Parathyroid adenoma (tissue), 2 donors: Measurements from ENCODE around the gene REV1.
"Not testable (repeated sequence)": the region's sequence is repeated elsewhere in the genome, so short reads cannot be mapped to it uniquely, and the experiment has no call there.

Experiments
- H2AFZ ChIP-seq: fragments of 300-600 bp; sonication (generic); one replicate; pipeline ENCODE4 v1.7.0; 2017; ENCODE audit warnings: antibody characterized with exemption, mild to moderate bottlenecking
- H3K27ac ChIP-seq: fragments of 300-600 bp; sonication (generic); one replicate; pipeline ENCODE4 v1.7.0; 2017
- H3K27me3 ChIP-seq: fragments of 300-600 bp; sonication (generic); one replicate; pipeline ENCODE4 v1.7.0; 2017; ENCODE audit warnings: low read length; ENCODE audit not compliant: control insufficient read depth, insufficient read depth
- H3K36me3 ChIP-seq: fragments of 300-600 bp; sonication (generic); one replicate; pipeline ENCODE4 v1.7.0; 2017; ENCODE audit warnings: low read length; ENCODE audit not compliant: control insufficient read depth, insufficient read depth
- H3K4me1 ChIP-seq: fragments of 300-600 bp; sonication (generic); one replicate; pipeline ENCODE4 v1.7.0; 2017; ENCODE audit warnings: control low read depth
- H3K4me2 ChIP-seq: fragments of 300-600 bp; sonication (generic); one replicate; pipeline ENCODE4 v1.7.0; 2017; ENCODE audit warnings: low read length
- H3K4me3 ChIP-seq: fragments of 300-600 bp; sonication (generic); one replicate; pipeline ENCODE4 v1.7.0; 2017; ENCODE audit warnings: low read depth, low read length
- H3K79me2 ChIP-seq: fragments of 300-600 bp; sonication (generic); one replicate; pipeline ENCODE4 v1.7.0; 2017; ENCODE audit warnings: control low read depth
- H3K9ac ChIP-seq: fragments of 300-600 bp; sonication (generic); one replicate; pipeline ENCODE4 v1.7.0; 2017; ENCODE audit warnings: mild to moderate bottlenecking
- H3K9me3 ChIP-seq: fragments of 300-600 bp; sonication (generic); one replicate; pipeline ENCODE4 v1.7.0; 2017; ENCODE audit warnings: low read length; ENCODE audit not compliant: control insufficient read depth
- TF ChIP-seq, protein P1 (sequence below): fragments of 300-600 bp; sonication (generic); IDR thresholded peaks from one replicate; pipeline ENCODE4 v1.7.0; 2017; ENCODE audit warnings: antibody characterized with exemption, mild to moderate bottlenecking
- donor health status: primary hyperparathyroidism.

REV1 gene

DNA sequence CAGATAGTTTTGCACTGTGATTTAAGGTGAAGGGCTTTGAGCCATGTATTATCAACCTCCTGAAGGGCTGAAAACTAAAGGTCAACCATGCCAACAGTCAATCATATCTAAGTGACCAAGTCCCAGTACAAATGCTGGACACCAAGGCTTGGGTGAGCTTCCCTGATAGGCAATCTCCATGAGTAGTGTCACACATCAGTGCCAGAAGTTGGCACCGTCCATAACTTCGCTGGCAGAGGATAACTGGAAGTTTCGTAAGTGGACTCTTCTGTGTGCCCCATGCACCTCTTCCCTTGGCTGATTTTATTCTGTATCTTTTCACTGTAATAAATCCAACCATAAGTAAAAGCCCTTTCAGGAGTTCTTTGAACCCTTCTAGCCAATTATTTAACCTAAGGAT, 13.2 kb downstream of the REV1 start:
- Histone ChIP-seq H3K27ac (no peak overlapping the region), H3K4me1 (peaks cover 10% of the 10 kb centered on the region), H3K79me2 (peaks cover 61% of the 10 kb centered on the region), H2AFZ (no peak overlapping the region), H3K9me3 (no peaks in the 10 kb centered on the region), H3K4me2 (no peak overlapping the region), H3K27me3 (no peaks in the 10 kb centered on the region), H3K4me3 (no peak overlapping the region), H3K36me3 (no peaks in the 10 kb centered on the region), H3K9ac (no peak overlapping the region)
- TF ChIP-seq, protein P1, sequence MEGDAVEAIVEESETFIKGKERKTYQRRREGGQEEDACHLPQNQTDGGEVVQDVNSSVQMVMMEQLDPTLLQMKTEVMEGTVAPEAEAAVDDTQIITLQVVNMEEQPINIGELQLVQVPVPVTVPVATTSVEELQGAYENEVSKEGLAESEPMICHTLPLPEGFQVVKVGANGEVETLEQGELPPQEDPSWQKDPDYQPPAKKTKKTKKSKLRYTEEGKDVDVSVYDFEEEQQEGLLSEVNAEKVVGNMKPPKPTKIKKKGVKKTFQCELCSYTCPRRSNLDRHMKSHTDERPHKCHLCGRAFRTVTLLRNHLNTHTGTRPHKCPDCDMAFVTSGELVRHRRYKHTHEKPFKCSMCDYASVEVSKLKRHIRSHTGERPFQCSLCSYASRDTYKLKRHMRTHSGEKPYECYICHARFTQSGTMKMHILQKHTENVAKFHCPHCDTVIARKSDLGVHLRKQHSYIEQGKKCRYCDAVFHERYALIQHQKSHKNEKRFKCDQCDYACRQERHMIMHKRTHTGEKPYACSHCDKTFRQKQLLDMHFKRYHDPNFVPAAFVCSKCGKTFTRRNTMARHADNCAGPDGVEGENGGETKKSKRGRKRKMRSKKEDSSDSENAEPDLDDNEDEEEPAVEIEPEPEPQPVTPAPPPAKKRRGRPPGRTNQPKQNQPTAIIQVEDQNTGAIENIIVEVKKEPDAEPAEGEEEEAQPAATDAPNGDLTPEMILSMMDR: no peak

DNA sequence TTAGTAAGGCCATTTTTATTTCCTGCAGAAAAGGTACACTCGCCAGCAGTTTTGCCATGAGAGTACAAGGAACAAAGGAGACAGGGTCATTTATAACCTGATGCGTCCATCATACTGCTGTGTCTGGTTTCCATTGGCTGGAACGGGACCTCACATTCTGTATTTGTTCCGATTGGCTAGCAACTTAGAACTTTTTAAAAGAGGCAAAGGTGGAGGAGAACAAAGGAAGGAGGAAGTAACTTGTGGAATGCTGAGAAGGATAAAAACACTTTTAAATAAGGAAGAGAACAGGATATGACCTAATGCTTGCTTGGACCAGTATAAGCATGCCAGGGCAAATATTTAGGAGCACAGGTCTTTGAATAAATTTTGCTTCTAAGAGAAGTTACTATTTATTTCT, 14.7 kb downstream of the REV1 start:
- H3K4me2 ChIP-seq, H3K4me1 ChIP-seq, H3K27ac ChIP-seq, H3K27me3 ChIP-seq, H2AFZ ChIP-seq, H3K9me3 ChIP-seq, H3K9ac ChIP-seq, H3K36me3 ChIP-seq, H3K4me3 ChIP-seq: not testable (repeated sequence)
- H3K79me2 ChIP-seq: peaks cover 70% of the 10 kb centered on the region

DNA sequence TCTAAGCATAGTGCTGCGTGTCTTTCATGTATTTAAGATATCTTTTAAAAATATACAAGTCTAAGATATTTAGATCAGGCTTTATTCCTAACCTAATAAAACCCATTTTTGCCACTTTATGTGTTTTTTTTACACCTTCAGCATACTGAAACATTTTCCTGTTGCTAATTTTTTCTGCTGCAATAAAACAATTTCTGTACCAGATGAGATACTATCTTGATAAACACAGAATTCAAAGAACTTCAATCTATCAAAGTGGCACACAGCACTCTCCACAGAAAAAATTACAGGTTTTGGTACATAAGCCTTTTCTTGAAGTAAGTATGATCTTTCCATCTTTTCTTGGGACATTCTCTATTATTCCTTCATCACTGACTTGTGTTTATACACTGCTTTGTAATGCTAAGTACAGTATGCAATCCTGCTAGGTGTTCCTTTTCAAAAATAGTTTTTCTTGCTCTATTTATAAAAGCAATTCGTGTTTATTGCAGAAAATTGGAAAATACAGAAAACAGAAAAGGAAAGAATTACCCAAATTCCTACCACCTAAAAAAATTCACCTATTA, 16.2 kb downstream of the REV1 start:
- Histone ChIP-seq H3K27ac (no peak overlapping the region), H3K4me1 (peaks cover 13% of the 10 kb centered on the region), H3K4me3 (no peak overlapping the region)

DNA sequence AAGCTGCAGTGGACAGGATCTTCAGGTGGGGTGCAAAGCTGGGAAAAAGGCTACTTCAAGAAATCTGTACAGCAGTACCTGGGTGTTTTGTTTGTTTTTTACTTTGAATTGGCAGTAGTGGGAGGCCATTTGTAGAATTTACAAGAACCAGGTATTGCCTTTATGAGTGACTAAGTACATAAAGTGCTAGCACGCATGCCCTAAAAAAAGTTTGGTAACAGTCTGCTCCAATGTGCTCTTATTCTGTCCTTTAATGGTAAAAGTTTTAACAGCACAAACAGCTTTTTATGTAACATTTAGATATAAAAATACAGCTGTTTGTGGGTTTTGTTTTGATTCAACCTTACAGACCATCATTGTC, 17.2 kb downstream of the REV1 start:
- peaks cover 12% of the 10 kb centered on the region for H3K4me1 ChIP-seq
- H3K27ac ChIP-seq: no peak overlapping the region
- no peaks in the 10 kb centered on the region for H3K9me3 ChIP-seq
- no peaks in the 10 kb centered on the region for H3K36me3 ChIP-seq
- H3K4me3 ChIP-seq: no peak overlapping the region
- H3K4me2 ChIP-seq: no peak overlapping the region
- no peak overlapping the region for H2AFZ ChIP-seq
- no peak overlapping the region for H3K9ac ChIP-seq
- peaks cover 55% of the 10 kb centered on the region for H3K79me2 ChIP-seq
- TF ChIP-seq, protein P1: no peak
- H3K27me3 ChIP-seq: no peaks in the 10 kb centered on the region

More for the DNA sequence above, 16.2 kb downstream of the REV1 start:
- peaks cover 64% of the 10 kb centered on the region for H3K79me2 ChIP-seq
- H3K36me3 ChIP-seq: no peaks in the 10 kb centered on the region
- TF ChIP-seq, protein P1: no peak
- H3K27me3 ChIP-seq: no peaks in the 10 kb centered on the region
- H3K9me3 ChIP-seq: no peaks in the 10 kb centered on the region
- no peak overlapping the region for H3K9ac ChIP-seq
- no peak overlapping the region for H3K4me2 ChIP-seq
- H2AFZ ChIP-seq: no peak overlapping the region

DNA sequence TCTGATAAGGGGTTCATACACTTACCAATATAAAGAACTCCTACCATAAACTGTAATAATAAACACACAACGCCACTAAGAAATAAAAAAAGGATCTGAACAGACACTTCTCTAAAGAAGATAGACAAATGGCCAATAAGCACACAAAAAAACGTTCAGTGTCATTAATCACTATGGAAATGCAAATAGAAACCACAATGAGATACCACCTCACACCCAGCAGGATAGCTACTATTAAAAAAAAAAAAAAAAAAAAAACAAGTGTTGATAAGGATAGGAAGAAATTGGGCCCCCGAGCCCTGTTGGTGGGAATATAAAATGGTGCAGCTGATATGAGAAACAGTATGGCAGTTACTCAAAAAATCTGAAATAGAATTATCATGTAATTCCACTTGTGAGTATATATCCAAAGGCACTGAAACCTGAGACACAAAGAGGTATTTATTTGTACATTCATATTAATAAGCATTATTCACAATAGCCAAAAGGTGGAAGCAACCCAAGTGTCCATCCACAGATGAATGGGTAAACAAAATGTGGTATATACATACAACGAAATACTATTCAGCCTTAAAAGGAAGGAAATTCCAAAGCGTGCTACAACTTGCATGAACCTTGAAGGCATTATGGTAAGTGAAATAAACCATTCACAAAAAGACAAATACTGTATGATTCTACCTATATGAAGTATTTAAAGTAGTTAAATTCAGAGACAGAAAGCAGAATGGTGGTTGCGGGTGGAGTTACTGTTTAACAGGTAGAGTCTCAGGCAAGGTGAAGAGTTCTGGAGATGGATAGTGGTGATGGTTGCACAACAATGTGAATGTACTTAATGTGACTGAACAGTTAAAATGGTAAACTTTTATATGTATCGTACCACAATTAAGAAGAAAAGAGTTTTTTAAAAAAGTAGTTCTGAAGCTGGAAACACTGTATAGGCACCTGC, 17.9 kb downstream of the REV1 start:
- Histone ChIP-seq H2AFZ (no peak overlapping the region), H3K4me2 (no peak overlapping the region), H3K79me2 (peaks cover 53% of the 10 kb centered on the region), H3K36me3 (no peaks in the 10 kb centered on the region), H3K27me3 (no peaks in the 10 kb centered on the region), H3K4me3 (no peak overlapping the region), H3K27ac (no peak overlapping the region), H3K9me3 (no peaks in the 10 kb centered on the region), H3K4me1 (peaks cover 12% of the 10 kb centered on the region), H3K9ac (no peak overlapping the region)
- TF ChIP-seq, protein P1: no peak
